ENCODE results near the gene ZDHHC8.

- TF ChIP-seq POLR2AphosphoS5 (IDR thresholded peaks at IDR 0.05) (no peak), CTCF (IDR thresholded peaks at IDR 0.05) (no peak), EP300 (IDR thresholded peaks at IDR 0.05) (no peak), POLR2A (IDR thresholded peaks at IDR 0.05) (no peak)
Observed at GRCh38 chr22:20121856-20122415, 9.7 kb upstream of the ZDHHC8 start.
